ENCODE measurements around the gene SLC17A2.

The SLC17A2 gene

DNA sequence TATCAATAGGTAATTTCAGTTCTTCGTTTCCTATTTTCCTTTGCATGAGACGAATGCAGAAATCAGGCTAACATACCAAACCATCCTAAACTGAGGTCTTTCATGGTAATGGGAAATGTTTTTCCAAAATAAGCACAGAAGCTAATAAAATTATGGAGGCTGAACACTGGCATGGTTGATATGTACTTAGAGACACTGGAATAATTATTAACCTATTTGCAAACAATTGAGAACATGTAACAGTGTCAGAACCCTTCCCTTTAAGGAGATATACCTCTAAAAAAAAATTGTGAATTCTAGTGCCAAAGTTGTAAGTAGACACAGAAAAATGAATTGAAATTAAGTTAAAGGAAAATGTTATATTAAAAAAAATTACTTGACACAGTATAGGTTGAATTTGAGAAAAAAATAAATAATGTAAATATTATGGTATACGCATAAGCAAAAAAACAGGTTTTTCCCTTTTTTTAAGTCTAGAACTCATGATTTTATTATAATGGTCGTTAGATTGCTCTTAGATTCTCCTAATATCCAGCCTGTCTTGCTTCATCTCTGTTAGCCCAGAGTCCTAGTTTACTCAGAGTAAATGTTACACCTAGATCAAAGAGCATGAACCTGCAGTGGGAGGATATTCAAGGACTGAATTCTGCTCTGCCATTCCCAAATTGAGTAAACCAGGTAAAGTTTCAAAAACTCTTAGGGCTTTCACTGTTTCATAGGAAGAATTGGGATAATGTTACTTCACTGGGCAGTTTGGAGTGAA lies 1.7 kb downstream of the SLC17A2 start:
- no peak overlapping the region for H3K4me3 ChIP-seq (ENCODE audit: low read depth, low read length)
- TF ChIP-seq, protein P1, sequence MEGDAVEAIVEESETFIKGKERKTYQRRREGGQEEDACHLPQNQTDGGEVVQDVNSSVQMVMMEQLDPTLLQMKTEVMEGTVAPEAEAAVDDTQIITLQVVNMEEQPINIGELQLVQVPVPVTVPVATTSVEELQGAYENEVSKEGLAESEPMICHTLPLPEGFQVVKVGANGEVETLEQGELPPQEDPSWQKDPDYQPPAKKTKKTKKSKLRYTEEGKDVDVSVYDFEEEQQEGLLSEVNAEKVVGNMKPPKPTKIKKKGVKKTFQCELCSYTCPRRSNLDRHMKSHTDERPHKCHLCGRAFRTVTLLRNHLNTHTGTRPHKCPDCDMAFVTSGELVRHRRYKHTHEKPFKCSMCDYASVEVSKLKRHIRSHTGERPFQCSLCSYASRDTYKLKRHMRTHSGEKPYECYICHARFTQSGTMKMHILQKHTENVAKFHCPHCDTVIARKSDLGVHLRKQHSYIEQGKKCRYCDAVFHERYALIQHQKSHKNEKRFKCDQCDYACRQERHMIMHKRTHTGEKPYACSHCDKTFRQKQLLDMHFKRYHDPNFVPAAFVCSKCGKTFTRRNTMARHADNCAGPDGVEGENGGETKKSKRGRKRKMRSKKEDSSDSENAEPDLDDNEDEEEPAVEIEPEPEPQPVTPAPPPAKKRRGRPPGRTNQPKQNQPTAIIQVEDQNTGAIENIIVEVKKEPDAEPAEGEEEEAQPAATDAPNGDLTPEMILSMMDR (IDR thresholded peaks at IDR 0.05; ENCODE audit: low read depth, low read length): no peak

DNA sequence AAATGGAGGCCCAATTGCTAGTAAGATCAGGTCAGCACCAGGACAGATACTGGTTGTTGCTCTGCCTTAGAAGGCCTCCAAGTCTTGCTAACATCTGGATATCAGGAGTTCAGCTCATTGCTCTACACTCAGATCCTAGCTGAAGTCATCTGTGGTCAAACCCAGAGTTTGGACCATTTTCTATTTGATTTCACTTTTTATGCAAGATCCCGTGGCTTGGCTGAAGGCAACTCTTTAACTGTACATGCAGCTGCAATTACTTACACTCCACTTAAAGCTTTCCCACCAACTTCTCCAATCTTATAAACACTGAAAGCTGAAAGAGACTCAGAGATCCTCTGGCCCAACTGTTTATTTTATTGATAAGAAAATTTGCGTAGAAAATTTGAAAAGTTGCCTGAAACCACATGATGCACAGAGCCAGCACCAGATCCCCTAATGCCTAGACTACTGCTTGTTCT lies 2.7 kb downstream of the SLC17A2 start:
- TF ChIP-seq, protein P1 (IDR thresholded peaks at IDR 0.05; ENCODE audit: low read depth, low read length): no peak
- H3K4me3 ChIP-seq (ENCODE audit: low read depth, low read length): no peak overlapping the region

DNA sequence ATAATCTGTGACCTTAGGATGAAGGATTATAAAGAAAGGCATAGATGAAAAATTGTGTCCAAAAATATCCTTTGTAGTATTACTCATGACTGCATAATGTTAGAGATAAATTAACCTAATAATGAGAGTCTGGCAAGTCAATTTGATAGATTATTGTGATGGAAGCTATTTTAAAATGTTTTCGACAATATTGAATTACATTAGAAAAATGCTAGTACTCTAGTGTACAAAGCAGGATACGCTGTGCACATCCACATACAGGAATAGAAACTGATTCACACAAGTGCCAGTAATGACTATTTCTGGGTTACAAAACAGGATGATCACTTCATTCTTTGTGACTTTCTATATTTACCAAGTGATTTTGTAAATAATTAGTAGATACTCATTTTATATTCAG lies 3.3 kb downstream of the SLC17A2 start:
- TF ChIP-seq, protein P1 (IDR thresholded peaks at IDR 0.05; ENCODE audit: low read depth, low read length): no peak
- H3K4me3 ChIP-seq (ENCODE audit: low read depth, low read length): no peak overlapping the region

DNA sequence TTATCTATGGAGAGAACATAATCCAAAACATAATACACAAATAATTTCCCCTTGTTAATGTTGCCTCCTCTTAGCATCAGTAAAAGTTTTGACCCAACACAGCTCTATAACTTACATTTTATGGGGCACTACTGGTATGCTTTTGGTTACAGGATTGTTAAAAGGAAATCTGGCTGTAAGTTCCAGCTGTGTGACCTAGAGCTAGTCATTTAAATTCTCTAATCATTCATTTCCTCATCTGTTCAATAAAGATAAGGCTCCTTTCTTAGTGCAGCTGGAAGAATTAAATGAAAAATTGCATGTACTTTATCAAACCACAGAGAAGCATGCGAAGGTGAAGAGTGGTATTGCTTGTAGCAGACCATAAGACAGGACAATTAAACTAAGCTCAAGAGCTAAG lies 4.6 kb downstream of the SLC17A2 start:
- TF ChIP-seq, protein P1 (IDR thresholded peaks at IDR 0.05; ENCODE audit: low read depth, low read length): no peak
- no peak overlapping the region for H3K4me3 ChIP-seq (ENCODE audit: low read depth, low read length)

DNA sequence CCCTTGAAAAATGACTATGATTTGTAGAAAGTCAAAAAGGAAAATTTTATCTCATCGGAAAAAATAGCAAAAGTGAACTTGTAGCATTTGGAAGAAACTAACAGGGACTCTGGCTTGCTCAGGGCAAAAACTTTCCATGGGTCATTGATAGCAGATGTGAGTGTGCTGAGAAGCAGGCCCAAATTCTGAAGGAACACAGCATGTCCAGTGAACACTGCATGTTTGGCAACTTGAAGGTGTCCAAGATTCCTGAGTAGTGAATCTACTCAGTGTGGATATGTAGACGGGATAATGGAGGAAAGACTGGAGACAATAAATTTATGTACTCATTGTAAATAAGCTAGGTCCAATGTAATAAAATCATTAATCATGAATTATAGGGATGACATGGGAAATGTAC lies 8.2 kb downstream of the SLC17A2 start:
- TF ChIP-seq, protein P1 (IDR thresholded peaks at IDR 0.05; ENCODE audit: low read depth, low read length): no peak

DNA sequence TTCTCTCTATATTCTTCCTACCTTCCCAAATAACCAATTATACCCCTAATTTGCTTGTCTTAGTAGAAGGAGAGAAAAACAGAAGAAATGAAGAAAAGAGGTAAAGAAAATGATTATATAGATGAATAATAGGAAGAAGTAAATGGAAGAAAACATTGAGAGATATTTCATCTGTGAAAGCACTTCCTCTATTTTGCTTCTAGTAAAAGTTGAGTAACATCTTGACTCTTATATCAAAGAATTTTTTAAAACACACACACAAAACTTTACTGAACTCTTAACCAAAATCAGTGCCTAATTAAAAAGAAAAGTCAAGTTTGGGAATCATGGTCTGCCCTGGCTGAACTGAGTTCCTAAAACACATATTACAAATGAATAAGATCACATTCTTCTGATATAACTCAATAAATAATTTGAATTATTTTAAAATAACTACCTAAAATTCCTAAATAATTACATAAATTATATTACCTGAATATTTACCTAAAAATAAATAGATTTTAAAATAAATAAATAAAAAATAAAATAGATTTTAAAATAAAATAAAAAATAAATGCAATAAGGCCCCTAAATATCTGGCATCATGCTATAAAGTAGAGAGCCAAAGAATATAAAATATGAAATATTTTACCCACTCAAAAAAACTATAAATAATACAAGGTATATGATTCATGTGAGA lies 8.8 kb downstream of the SLC17A2 start:
- H3K4me3 ChIP-seq (ENCODE audit: low read depth, low read length): no peak overlapping the region
- TF ChIP-seq, protein P1 (IDR thresholded peaks at IDR 0.05; ENCODE audit: low read depth, low read length): no peak

More for the DNA sequence above, 8.2 kb downstream of the SLC17A2 start:
- no peak overlapping the region for H3K4me3 ChIP-seq (ENCODE audit: low read depth, low read length)

DNA sequence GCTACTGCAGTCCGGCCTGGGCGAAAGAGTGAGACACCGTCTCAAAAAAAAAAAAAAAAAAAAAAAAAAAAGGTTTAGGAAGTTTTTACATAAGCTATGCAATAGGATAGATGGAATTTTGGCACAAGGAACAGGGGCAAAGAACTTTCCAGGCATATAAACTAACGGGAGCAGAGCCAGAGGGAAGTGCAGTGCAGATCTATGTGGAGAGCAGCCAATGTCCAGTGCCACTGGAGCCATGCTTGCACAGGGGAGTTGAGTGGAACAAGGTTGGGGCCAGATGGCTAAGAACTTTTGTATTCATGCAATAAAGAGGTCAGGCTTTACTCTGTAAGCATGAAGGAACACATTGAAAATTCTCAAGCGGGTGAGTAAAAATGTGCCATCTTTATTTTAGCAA lies 10.8 kb downstream of the SLC17A2 start:
- TF ChIP-seq, protein P1 (IDR thresholded peaks at IDR 0.05; ENCODE audit: low read depth, low read length): no peak
- H3K4me3 ChIP-seq (ENCODE audit: low read depth, low read length): no peak overlapping the region

Data from WI38 (cell line).